ENCODE measurements around the gene ATP6V1C2.
"Not testable (repeated sequence)": the region's sequence is repeated elsewhere in the genome, so short reads cannot be mapped to it uniquely, and the experiment has no call there.

ATP6V1C2 gene

GRCh38 chr2:10802657-10803056, 81.2 kb downstream of the ATP6V1C2 start:
- H3K9ac ChIP-seq (ENCODE audit: low read length) = no peak overlapping the region
- TF ChIP-seq CTCF (IDR thresholded peaks at IDR 0.05; ENCODE audit: low read length) (no peak), EZH2 (IDR thresholded peaks at IDR 0.05; ENCODE audit: borderline replicate concordance, low read length) (no peak)

GRCh38 chr2:10805990-10806389, 84.6 kb downstream of the ATP6V1C2 start:
- not testable (repeated sequence) for H3F3A ChIP-seq (ENCODE audit: insufficient read depth, low read length); H3K4me3 ChIP-seq (ENCODE audit: low read depth, low read length, poor library complexity, severe bottlenecking); H3K4me2 ChIP-seq (ENCODE audit: low read length); H3K9me3 ChIP-seq (ENCODE audit: low read length); H3K27me3 ChIP-seq (ENCODE audit: insufficient read depth, low read length); H3K9me2 ChIP-seq (ENCODE audit: low read depth, low read length); H3K9ac ChIP-seq (ENCODE audit: low read length); H3K27ac ChIP-seq (ENCODE audit: low read depth, low read length, poor library complexity, severe bottlenecking); H2AFZ ChIP-seq (ENCODE audit: low read length); H4K20me1 ChIP-seq (ENCODE audit: insufficient read depth, low read length)
- H3K79me2 ChIP-seq (ENCODE audit: insufficient read depth, low read length) = peaks cover 83% of the 10 kb centered on the region
- peaks cover 57% of the 10 kb centered on the region for H3K36me3 ChIP-seq (ENCODE audit: insufficient read depth, low read length)
- H3K4me1 ChIP-seq (ENCODE audit: insufficient read depth, low read length, severe bottlenecking) = peaks cover 23% of the 10 kb centered on the region

More at GRCh38 chr2:10802657-10803056, 81.2 kb downstream of the ATP6V1C2 start:
- Histone ChIP-seq H3K27ac (ENCODE audit: low read depth, low read length, poor library complexity, severe bottlenecking) (no peak overlapping the region), H2AFZ (ENCODE audit: low read length) (no peak overlapping the region), H4K20me1 (ENCODE audit: insufficient read depth, low read length) (peaks cover 3% of the 10 kb centered on the region; the same call in 1 of the 2 replicates), H3K27me3 (ENCODE audit: insufficient read depth, low read length) (no peaks in the 10 kb centered on the region), H3K4me3 (ENCODE audit: low read depth, low read length, poor library complexity, severe bottlenecking) (no peak overlapping the region), H3K79me2 (ENCODE audit: insufficient read depth, low read length) (peaks cover 71% of the 10 kb centered on the region), H3K9me2 (ENCODE audit: low read depth, low read length) (no peaks in the 10 kb centered on the region), H3K36me3 (ENCODE audit: insufficient read depth, low read length) (peaks cover 69% of the 10 kb centered on the region), H3K4me2 (ENCODE audit: low read length) (no peak overlapping the region), H3K4me1 (ENCODE audit: insufficient read depth, low read length, severe bottlenecking) (peaks cover 8% of the 10 kb centered on the region), H3K9me3 (ENCODE audit: low read length) (no peaks in the 10 kb centered on the region), H3F3A (ENCODE audit: insufficient read depth, low read length) (no peaks in the 10 kb centered on the region)

- Histone ChIP-seq H3K4me1 (ENCODE audit: insufficient read depth, low read length, severe bottlenecking) (peaks cover 27% of the 10 kb centered on the region), H3K9me3 (ENCODE audit: low read length) (no peaks in the 10 kb centered on the region), H3K27ac (ENCODE audit: low read depth, low read length, poor library complexity, severe bottlenecking) (no peak overlapping the region), H3K36me3 (ENCODE audit: insufficient read depth, low read length) (peaks cover 51% of the 10 kb centered on the region), H3K27me3 (ENCODE audit: insufficient read depth, low read length) (no peaks in the 10 kb centered on the region), H3K9me2 (ENCODE audit: low read depth, low read length) (no peaks in the 10 kb centered on the region), H4K20me1 (ENCODE audit: insufficient read depth, low read length) (no peaks in the 10 kb centered on the region), H3K9ac (ENCODE audit: low read length) (no peak overlapping the region), H3F3A (ENCODE audit: insufficient read depth, low read length) (no peaks in the 10 kb centered on the region), H2AFZ (ENCODE audit: low read length) (no peak overlapping the region), H3K79me2 (ENCODE audit: insufficient read depth, low read length) (peaks cover 84% of the 10 kb centered on the region), H3K4me3 (ENCODE audit: low read depth, low read length, poor library complexity, severe bottlenecking) (no peak overlapping the region), H3K4me2 (ENCODE audit: low read length) (no peak overlapping the region)
- TF ChIP-seq EZH2 (IDR thresholded peaks at IDR 0.05; ENCODE audit: borderline replicate concordance, low read length) = no peak
- TF ChIP-seq CTCF (IDR thresholded peaks at IDR 0.05; ENCODE audit: low read length) = no peak
These were observed 85.1 kb downstream of the ATP6V1C2 start for GRCh38 chr2:10806543-10806942.
